Chondrocyte (in vitro differentiated cells): ENCODE measurements around the gene ITIH4. TPM values are rescaled to one million over a fixed set of nuclear protein-coding genes. Genes with fewer than 3 reads are reported as not detected.

Source experiments
- DNase-seq: peaks from one replicate; pipeline ENCODE4 v3.0.0; 2021; ENCODE audit warnings: mixed read lengths, low spot score
- H3K27ac Mint-ChIP-seq: one replicate; pipeline ENCODE4 v1.8.0; 2021; ENCODE audit warnings: mild to moderate bottlenecking, moderate library complexity, mixed read lengths; ENCODE audit not compliant: unreplicated experiment
- H3K27me3 Mint-ChIP-seq: 2 replicates; pipeline ENCODE4 v1.8.0; 2021; ENCODE audit warnings: low read depth, mixed read lengths
- H3K36me3 Mint-ChIP-seq: 2 replicates; pipeline ENCODE4 v1.8.0; 2021; ENCODE audit warnings: low read depth, mixed read lengths
- H3K4me1 Mint-ChIP-seq: 2 replicates; pipeline ENCODE4 v1.8.0; 2021; ENCODE audit warnings: low read depth, mild to moderate bottlenecking, mixed read lengths
- H3K4me3 Mint-ChIP-seq: one replicate; pipeline ENCODE4 v1.8.0; 2021; ENCODE audit warnings: mild to moderate bottlenecking, moderate library complexity, mixed read lengths; ENCODE audit not compliant: unreplicated experiment
- H3K9me3 Mint-ChIP-seq: 2 replicates; pipeline ENCODE4 v1.8.0; 2021; ENCODE audit warnings: low read depth, mixed read lengths
- total RNA-seq: library from RNA; stranded (reverse); gene quantifications from 3 replicates; pipeline ENCODE4 v1.2.1, GENCODE V29; 2021
- TF ChIP-seq, protein P1 (sequence below): fragments of 200-600 bp; sonication (generic); IDR thresholded peaks from 2 replicates; pipeline ENCODE4 v1.5.0; 2021; ENCODE audit warnings: antibody characterized with exemption, mild to moderate bottlenecking, moderate library complexity

The ITIH4 gene
- total RNA-seq, 1 donor from 2014 or later: 5.2 TPM

DNA sequence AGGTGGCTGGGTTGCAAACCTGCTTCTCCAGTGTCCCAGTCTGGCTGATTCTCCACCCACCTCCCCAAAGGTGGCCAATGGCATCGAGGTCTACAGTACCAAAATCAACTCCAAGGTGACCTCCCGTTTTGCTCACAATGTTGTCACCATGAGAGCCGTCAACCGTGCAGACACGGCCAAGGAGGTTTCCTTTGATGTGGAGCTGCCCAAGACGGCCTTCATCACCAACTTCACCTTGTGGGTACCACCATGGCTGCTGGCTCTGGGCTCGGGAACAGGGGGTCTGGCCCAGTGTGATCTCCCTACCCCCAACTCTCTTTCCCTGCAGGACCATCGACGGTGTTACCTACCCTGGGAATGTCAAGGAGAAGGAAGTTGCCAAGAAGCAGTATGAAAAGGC lies 34.1 kb downstream of the ITIH4 start:
- no peaks in the 10 kb centered on the region for H3K27me3 Mint-ChIP-seq
- H3K27ac Mint-ChIP-seq: no peak overlapping the region
- H3K36me3 Mint-ChIP-seq: no peaks in the 10 kb centered on the region
- no peak for DNase-seq
- H3K4me1 Mint-ChIP-seq: peaks cover 27% of the 10 kb centered on the region
- no peak overlapping the region for H3K4me3 Mint-ChIP-seq
- TF ChIP-seq, protein P1, sequence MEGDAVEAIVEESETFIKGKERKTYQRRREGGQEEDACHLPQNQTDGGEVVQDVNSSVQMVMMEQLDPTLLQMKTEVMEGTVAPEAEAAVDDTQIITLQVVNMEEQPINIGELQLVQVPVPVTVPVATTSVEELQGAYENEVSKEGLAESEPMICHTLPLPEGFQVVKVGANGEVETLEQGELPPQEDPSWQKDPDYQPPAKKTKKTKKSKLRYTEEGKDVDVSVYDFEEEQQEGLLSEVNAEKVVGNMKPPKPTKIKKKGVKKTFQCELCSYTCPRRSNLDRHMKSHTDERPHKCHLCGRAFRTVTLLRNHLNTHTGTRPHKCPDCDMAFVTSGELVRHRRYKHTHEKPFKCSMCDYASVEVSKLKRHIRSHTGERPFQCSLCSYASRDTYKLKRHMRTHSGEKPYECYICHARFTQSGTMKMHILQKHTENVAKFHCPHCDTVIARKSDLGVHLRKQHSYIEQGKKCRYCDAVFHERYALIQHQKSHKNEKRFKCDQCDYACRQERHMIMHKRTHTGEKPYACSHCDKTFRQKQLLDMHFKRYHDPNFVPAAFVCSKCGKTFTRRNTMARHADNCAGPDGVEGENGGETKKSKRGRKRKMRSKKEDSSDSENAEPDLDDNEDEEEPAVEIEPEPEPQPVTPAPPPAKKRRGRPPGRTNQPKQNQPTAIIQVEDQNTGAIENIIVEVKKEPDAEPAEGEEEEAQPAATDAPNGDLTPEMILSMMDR: no peak
- H3K9me3 Mint-ChIP-seq: no peaks in the 10 kb centered on the region

DNA sequence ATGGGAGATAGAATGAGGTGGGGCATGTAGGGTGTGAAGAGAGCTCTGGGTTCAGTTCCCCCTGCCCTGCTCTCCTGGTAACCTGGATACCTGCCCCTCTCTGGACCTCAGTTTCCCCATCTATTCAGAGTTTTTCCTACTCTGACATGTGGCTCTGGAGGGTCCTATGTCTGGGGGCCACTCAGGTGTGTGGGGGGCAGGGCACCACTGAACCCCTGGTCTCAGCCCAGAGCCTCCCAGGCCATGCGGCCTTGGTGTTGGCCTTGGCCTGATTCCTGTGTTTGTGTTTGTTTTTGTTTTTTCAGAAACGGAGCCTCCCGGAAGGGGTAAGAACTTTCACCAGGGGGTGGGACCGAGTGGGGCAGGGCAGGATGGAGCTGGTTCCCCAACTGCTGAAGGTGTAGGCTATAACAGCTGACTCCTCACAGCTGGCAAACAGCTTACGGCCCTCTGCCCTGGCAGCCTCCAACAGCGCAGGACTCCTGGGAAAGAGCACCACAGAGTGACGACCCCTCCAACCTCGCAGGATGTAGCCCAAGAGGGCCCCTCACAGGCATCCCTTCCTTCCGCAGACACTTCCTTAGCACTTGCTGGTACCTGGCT lies 35.1 kb downstream of the ITIH4 start:
- H3K9me3 Mint-ChIP-seq: no peaks in the 10 kb centered on the region
- no peak overlapping the region for H3K4me3 Mint-ChIP-seq
- no peaks in the 10 kb centered on the region for H3K36me3 Mint-ChIP-seq
- no peaks in the 10 kb centered on the region for H3K27me3 Mint-ChIP-seq
- no peak overlapping the region for H3K27ac Mint-ChIP-seq
- TF ChIP-seq, protein P1: no peak
- no peak for DNase-seq
- peaks cover 26% of the 10 kb centered on the region for H3K4me1 Mint-ChIP-seq

DNA sequence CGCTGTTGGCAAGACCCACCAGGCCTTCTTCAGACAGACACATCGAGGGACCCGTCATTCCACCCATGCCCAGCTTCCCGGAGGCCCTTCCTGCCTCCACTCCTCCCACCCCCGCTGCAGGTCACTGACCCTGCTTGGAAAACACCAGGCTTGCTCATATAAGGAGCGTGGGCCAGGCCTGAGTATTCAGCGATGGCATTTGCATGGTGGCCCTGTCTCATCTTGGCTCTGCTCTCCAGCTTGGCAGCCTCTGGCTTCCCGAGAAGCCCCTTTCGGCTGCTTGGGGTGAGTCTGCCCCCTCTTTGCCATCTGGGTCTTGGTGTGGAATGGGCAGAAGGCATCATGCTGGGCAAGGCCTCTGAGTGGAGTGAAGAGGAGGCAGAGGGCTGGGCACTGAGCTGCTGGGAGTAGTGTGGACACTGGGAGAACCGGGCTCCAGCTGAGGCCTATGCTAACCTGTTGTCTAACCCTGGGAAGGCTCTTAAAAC lies 35.8 kb downstream of the ITIH4 start, which contains the start of gene ITIH3:
Gene ITIH3, plus strand, starts transcription at position 185 of the 488 bp plus-strand sequence. Its CDS starts 8 bp downstream, at position 193.
- Mint-ChIP-seq H3K4me1 (peaks cover 26% of the 10 kb centered on the region), H3K4me3 (no peak within 1 kb of the TSS), H3K36me3 (no peaks in the 10 kb centered on the region), H3K27ac (no peak within 1 kb of the TSS), H3K9me3 (no peaks in the 10 kb centered on the region), H3K27me3 (no peaks in the 10 kb centered on the region)
- no peak for DNase-seq
- TF ChIP-seq, protein P1: no peak

DNA sequence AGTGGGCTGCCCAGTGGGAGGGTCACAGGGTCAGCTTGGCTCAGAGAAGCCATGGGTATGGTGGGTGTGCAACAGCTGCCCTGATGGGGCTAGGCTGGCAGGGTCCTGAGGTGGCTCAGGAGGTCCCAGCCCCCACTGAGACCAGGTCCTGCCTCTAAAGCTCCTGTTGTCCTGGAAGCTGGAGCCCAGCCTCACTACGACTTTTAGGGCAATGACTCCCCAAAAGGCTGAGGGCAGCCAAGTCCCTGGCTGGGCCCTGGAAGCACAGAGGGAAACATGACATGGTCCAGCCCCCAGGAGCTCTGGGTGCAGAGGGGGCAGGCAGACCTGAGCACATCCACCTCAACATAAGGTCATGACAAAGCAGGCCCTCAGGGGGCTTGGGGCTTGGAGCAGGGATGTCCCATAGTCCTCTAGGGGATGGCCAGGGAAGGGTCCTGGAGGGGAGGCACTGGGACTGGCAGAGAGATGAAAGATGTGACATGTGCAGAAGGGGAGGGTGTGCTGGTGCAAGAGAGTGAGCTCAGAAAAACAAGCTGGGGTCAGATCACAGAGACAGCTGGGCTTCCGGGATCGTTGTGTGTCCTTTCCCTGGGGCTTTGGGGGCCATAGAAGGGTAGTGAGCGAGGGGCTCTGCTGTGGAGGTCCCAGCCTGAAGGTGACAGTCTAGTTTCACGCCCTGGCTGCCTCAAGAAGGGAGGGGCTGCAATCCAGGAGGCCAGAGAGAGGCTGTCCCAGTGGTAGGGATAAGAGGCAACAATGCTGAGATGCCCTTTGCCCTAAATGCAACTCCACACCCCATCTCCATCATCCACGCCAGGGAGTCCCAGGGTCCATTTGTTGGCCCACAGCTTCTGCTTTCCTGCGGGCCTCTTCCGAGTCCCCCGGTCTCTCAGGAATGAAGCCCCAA lies 36.5 kb downstream of the ITIH4 start:
- Mint-ChIP-seq H3K27ac (no peak overlapping the region), H3K36me3 (no peaks in the 10 kb centered on the region), H3K4me3 (no peak overlapping the region), H3K4me1 (peaks cover 24% of the 10 kb centered on the region), H3K27me3 (no peaks in the 10 kb centered on the region), H3K9me3 (no peaks in the 10 kb centered on the region)
- DNase-seq: no peak
- TF ChIP-seq, protein P1: no peak

DNA sequence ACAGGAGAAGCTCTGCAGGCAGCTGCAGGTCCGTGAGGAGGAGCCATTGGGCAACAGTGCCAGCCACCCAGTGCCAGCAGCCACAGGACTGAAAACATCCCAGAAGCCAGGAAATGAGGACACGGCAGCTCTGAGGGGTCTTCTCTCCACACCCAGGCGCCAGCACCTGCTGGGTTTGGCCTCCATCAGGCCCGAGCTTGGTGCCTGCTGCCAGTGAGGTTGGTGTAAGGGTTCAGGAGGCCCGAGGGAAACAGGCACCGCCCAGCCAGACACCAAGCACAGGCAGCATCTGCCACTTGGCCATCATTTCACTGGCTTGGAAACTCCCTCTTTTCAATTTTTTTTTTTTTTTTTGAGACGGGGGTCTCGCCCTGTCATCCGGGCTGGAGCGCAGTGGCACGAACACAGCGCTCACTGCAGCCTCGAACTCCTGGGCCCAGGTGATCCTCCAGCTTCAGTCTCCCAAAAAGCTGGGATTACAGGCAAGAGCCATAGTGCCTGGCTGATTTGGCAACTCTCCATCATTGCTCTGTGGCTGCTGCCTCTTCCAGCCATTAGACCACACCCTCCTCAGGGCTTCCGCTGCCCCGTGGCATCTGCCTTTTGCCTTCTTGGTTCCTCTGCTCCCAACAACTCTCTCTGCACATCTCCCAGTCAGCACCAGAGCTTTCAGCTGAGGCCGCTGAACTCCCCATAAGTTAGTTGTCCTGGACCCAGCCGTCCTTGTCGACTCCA lies 37.3 kb downstream of the ITIH4 start:
- no peaks in the 10 kb centered on the region for H3K36me3 Mint-ChIP-seq
- no peak overlapping the region for H3K27ac Mint-ChIP-seq
- H3K9me3 Mint-ChIP-seq: no peaks in the 10 kb centered on the region
- no peaks in the 10 kb centered on the region for H3K27me3 Mint-ChIP-seq
- TF ChIP-seq, protein P1: peak; percentile 1
- H3K4me3 Mint-ChIP-seq: no peak overlapping the region
- peaks cover 15% of the 10 kb centered on the region for H3K4me1 Mint-ChIP-seq
- no peak for DNase-seq
